WTC11 (cell line): ENCODE measurements around the gene FDPS. TPM values are rescaled to one million over a fixed set of nuclear protein-coding genes. Genes with fewer than 3 reads are reported as not detected.

Source experiments
- ELF4 ChIP-seq: sonication (generic); formaldehyde crosslinking; IDR thresholded peaks from 2 replicates; pipeline ENCODE4 v1.8.1; 2022; ENCODE audit warnings: low read depth, mild to moderate bottlenecking, moderate library complexity, missing genetic modification reagents
- TP53 ChIP-seq: sonication (generic); formaldehyde crosslinking; IDR thresholded peaks from 2 replicates; pipeline ENCODE4 v1.8.1; 2023; ENCODE audit warnings: mild to moderate bottlenecking, missing genetic modification reagents
- ZNF263 ChIP-seq: sonication (generic); formaldehyde crosslinking; IDR thresholded peaks from 2 replicates; pipeline ENCODE4 v1.8.1; 2022; ENCODE audit warnings: low read depth, mild to moderate bottlenecking, moderate library complexity, missing genetic modification reagents
- ZNF317 ChIP-seq: sonication (generic); formaldehyde crosslinking; IDR thresholded peaks from 2 replicates; pipeline ENCODE4 v1.8.1; 2023; ENCODE audit warnings: low read depth, mild to moderate bottlenecking, moderate library complexity, missing genetic modification reagents, borderline replicate concordance
- total RNA-seq: library from RNA; stranded (reverse); gene quantifications from 3 replicates; pipeline ENCODE4 v1.2.3, GENCODE V29; 2021
- TF ChIP-seq, protein P1 (sequence below): sonication (generic); formaldehyde crosslinking; IDR thresholded peaks from 2 replicates; pipeline ENCODE4 v1.8.0; 2022; ENCODE audit warnings: missing genetic modification reagents
- TF ChIP-seq, protein P2 (sequence below): sonication (generic); formaldehyde crosslinking; IDR thresholded peaks from 2 replicates; pipeline ENCODE4 v1.8.1; 2022; ENCODE audit warnings: mild to moderate bottlenecking, missing genetic modification reagents, moderate library complexity, borderline replicate concordance
- TF ChIP-seq, protein P3 (sequence below): sonication (generic); formaldehyde crosslinking; IDR thresholded peaks from 2 replicates; pipeline ENCODE4 v1.8.1; 2023; ENCODE audit warnings: mild to moderate bottlenecking, missing genetic modification reagents, borderline replicate concordance
- TF ChIP-seq, protein P4 (sequence below): sonication (generic); formaldehyde crosslinking; IDR thresholded peaks from 2 replicates; pipeline ENCODE4 v1.8.1; 2023; ENCODE audit warnings: mild to moderate bottlenecking, missing genetic modification reagents
- TF ChIP-seq, protein P5 (sequence below): fragments of 250-450 bp; sonication (Bioruptor Pico); IDR thresholded peaks from 2 replicates; pipeline ENCODE4 v2.1.2; 2022; ENCODE audit warnings: mild to moderate bottlenecking, moderate library complexity
- TF ChIP-seq, protein P6 (sequence below): sonication (generic); formaldehyde crosslinking; IDR thresholded peaks from 2 replicates; pipeline ENCODE4 v1.8.0; 2022; ENCODE audit warnings: mild to moderate bottlenecking, missing genetic modification reagents

The FDPS gene
- total RNA-seq, 1 experiment from 2014 or later, result 354 TPM

DNA sequence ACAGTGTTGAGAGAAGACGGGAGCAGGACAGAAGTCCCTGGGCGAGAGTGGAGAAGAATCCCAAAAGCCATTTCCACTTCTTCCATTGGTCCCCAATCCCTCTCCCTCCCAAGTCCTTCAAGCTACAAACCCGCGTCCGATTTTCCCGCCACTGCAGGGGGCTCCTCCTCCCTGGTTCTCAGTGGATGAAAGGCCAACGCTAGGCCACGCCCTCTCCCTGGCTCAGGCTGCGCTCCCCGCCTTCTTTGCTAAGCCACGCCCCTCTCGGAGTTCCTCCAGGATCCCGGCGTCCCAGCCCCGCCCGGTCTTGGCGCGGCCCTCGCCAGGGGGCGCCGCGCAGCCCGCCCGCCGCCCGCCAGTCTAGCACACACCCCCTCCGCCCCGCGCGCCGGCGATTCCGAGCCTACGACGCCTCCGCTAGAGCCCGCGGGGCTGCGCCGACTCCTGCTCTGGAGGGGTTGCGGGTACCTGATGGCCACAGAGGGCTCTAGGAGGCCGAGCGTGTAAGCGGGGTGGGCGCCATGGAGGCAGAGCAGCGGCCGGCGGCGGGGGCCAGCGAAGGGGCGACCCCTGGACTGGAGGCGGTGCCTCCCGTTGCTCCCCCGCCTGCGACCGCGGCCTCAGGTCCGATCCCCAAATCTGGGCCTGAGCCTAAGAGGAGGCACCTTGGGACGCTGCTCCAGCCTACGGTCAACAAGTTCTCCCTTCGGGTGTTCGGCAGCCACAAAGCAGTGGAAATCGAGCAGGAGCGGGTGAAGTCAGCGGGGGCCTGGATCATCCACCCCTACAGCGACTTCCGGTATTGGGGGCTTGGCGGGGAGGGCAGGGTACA is 31.4 kb upstream of the FDPS start, which contains the start of gene HCN3 (continued):
- TF ChIP-seq, protein P1, sequence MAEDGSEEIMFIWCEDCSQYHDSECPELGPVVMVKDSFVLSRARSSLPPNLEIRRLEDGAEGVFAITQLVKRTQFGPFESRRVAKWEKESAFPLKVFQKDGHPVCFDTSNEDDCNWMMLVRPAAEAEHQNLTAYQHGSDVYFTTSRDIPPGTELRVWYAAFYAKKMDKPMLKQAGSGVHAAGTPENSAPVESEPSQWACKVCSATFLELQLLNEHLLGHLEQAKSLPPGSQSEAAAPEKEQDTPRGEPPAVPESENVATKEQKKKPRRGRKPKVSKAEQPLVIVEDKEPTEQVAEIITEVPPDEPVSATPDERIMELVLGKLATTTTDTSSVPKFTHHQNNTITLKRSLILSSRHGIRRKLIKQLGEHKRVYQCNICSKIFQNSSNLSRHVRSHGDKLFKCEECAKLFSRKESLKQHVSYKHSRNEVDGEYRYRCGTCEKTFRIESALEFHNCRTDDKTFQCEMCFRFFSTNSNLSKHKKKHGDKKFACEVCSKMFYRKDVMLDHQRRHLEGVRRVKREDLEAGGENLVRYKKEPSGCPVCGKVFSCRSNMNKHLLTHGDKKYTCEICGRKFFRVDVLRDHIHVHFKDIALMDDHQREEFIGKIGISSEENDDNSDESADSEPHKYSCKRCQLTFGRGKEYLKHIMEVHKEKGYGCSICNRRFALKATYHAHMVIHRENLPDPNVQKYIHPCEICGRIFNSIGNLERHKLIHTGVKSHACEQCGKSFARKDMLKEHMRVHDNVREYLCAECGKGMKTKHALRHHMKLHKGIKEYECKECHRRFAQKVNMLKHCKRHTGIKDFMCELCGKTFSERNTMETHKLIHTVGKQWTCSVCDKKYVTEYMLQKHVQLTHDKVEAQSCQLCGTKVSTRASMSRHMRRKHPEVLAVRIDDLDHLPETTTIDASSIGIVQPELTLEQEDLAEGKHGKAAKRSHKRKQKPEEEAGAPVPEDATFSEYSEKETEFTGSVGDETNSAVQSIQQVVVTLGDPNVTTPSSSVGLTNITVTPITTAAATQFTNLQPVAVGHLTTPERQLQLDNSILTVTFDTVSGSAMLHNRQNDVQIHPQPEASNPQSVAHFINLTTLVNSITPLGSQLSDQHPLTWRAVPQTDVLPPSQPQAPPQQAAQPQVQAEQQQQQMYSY (CRISPR knock-in tag), result peak; percentile 84
- TF ChIP-seq ZNF317 (CRISPR knock-in tag) (no peak), ZNF263 (no peak), ELF4 (CRISPR knock-in tag) (no peak), TP53 (CRISPR knock-in tag) (peak; percentile 59; the same call in 1 of the 2 replicates)
- TF ChIP-seq, protein P2, sequence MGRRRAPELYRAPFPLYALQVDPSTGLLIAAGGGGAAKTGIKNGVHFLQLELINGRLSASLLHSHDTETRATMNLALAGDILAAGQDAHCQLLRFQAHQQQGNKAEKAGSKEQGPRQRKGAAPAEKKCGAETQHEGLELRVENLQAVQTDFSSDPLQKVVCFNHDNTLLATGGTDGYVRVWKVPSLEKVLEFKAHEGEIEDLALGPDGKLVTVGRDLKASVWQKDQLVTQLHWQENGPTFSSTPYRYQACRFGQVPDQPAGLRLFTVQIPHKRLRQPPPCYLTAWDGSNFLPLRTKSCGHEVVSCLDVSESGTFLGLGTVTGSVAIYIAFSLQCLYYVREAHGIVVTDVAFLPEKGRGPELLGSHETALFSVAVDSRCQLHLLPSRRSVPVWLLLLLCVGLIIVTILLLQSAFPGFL, result no peak
- TF ChIP-seq, protein P3, sequence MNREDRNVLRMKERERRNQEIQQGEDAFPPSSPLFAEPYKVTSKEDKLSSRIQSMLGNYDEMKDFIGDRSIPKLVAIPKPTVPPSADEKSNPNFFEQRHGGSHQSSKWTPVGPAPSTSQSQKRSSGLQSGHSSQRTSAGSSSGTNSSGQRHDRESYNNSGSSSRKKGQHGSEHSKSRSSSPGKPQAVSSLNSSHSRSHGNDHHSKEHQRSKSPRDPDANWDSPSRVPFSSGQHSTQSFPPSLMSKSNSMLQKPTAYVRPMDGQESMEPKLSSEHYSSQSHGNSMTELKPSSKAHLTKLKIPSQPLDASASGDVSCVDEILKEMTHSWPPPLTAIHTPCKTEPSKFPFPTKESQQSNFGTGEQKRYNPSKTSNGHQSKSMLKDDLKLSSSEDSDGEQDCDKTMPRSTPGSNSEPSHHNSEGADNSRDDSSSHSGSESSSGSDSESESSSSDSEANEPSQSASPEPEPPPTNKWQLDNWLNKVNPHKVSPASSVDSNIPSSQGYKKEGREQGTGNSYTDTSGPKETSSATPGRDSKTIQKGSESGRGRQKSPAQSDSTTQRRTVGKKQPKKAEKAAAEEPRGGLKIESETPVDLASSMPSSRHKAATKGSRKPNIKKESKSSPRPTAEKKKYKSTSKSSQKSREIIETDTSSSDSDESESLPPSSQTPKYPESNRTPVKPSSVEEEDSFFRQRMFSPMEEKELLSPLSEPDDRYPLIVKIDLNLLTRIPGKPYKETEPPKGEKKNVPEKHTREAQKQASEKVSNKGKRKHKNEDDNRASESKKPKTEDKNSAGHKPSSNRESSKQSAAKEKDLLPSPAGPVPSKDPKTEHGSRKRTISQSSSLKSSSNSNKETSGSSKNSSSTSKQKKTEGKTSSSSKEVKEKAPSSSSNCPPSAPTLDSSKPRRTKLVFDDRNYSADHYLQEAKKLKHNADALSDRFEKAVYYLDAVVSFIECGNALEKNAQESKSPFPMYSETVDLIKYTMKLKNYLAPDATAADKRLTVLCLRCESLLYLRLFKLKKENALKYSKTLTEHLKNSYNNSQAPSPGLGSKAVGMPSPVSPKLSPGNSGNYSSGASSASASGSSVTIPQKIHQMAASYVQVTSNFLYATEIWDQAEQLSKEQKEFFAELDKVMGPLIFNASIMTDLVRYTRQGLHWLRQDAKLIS, result no peak
- TF ChIP-seq, protein P4, sequence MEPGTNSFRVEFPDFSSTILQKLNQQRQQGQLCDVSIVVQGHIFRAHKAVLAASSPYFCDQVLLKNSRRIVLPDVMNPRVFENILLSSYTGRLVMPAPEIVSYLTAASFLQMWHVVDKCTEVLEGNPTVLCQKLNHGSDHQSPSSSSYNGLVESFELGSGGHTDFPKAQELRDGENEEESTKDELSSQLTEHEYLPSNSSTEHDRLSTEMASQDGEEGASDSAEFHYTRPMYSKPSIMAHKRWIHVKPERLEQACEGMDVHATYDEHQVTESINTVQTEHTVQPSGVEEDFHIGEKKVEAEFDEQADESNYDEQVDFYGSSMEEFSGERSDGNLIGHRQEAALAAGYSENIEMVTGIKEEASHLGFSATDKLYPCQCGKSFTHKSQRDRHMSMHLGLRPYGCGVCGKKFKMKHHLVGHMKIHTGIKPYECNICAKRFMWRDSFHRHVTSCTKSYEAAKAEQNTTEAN (CRISPR knock-in tag), result no peak
- TF ChIP-seq, protein P5, sequence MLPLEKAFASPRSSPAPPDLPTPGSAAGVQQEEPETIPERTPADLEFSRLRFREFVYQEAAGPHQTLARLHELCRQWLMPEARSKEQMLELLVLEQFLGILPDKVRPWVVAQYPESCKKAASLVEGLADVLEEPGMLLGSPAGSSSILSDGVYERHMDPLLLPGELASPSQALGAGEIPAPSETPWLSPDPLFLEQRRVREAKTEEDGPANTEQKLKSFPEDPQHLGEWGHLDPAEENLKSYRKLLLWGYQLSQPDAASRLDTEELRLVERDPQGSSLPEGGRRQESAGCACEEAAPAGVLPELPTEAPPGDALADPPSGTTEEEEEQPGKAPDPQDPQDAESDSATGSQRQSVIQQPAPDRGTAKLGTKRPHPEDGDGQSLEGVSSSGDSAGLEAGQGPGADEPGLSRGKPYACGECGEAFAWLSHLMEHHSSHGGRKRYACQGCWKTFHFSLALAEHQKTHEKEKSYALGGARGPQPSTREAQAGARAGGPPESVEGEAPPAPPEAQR (CRISPR knock-in tag), result no peak
- TF ChIP-seq, protein P6, sequence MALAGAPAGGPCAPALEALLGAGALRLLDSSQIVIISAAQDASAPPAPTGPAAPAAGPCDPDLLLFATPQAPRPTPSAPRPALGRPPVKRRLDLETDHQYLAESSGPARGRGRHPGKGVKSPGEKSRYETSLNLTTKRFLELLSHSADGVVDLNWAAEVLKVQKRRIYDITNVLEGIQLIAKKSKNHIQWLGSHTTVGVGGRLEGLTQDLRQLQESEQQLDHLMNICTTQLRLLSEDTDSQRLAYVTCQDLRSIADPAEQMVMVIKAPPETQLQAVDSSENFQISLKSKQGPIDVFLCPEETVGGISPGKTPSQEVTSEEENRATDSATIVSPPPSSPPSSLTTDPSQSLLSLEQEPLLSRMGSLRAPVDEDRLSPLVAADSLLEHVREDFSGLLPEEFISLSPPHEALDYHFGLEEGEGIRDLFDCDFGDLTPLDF, result no peak; the same call in 1 of the 2 replicates
